Loucy (cell line): ENCODE results near the gene ARHGEF25.
A peak's percentile ranks its signal among the peaks of the same experiment; 100 is the strongest.

Experiments used
- CTCF ChIP-seq: fragments of 200-600 bp; sonication (generic); conservative IDR thresholded peaks from 2 replicates; pipeline ENCODE4 v1.5.1; 2014; ENCODE audit warnings: mild to moderate bottlenecking, antibody characterized with exemption, low read length
- EZH2phosphoT487 ChIP-seq: fragments of 200-600 bp; IDR thresholded peaks from 2 replicates; pipeline ENCODE4 v1.6.1; 2018; ENCODE audit warnings: antibody characterized with exemption, mild to moderate bottlenecking, moderate library complexity, borderline replicate concordance

GRCh38 chr12:57632958-57633840 lies 22.0 kb downstream of the ARHGEF25 start, which contains the start of gene B4GALNT1:
- TF ChIP-seq CTCF, result peak; percentile 77
- TF ChIP-seq EZH2phosphoT487, result no peak
